Transverse colon (tissue), 4 donors: ENCODE measurements around the gene ARFGAP2. TPM values are rescaled to one million over a fixed set of nuclear protein-coding genes. Genes with fewer than 3 reads are reported as not detected.

Experiments used
- DNase-seq: peaks from one replicate; pipeline ENCODE4 v3.0.0-alpha.2; 2019
- H3K27ac ChIP-seq, 4 donors: fragments of 200-600 bp; sonication (generic); 2 replicates each; pipeline ENCODE4 v1.5.1; 2016 to 2018; ENCODE audit warnings: inconsistent platforms in 4 of 4
- H3K27me3 ChIP-seq: fragments of 200-600 bp; sonication (generic); 2 replicates; pipeline ENCODE4 v1.5.1; 2017; ENCODE audit warnings: inconsistent platforms
- H3K36me3 ChIP-seq, 4 donors: fragments of 200-600 bp; sonication (generic); 2 replicates each; pipeline ENCODE4 v1.5.1; 2017 to 2019; ENCODE audit warnings: inconsistent platforms in 4 of 4
- H3K4me1 ChIP-seq, 4 donors: fragments of 200-600 bp; sonication (generic); 2 replicates each; pipeline ENCODE4 v1.5.1; 2017 to 2020; ENCODE audit warnings: inconsistent platforms in 4 of 4
- H3K4me3 ChIP-seq, 4 donors: fragments of 200-600 bp; sonication (generic); 1 replicate in 1 of 4; 2 replicates in 3 of 4; pipeline versions ENCODE4 v1.5.1 to v1.6.1; 2017 to 2019; ENCODE audit warnings: inconsistent platforms in 4 of 4
- H3K9me3 ChIP-seq, 2 donors: fragments of 200-600 bp; sonication (generic); 2 replicates each; pipeline ENCODE4 v1.5.1; 2017 to 2019; ENCODE audit warnings: inconsistent platforms in 2 of 2
- CTCF ChIP-seq, 5 experiments: fragments of 200-600 bp in 3 of 5; fragments of 450-650 bp in 2 of 5; sonication (generic) in 3 of 5; IDR thresholded peaks; 1 replicate in 2 of 5; 2 replicates in 3 of 5; pipeline ENCODE4 v1.5.1; 2016 to 2017; ENCODE audit warnings: antibody characterized with exemption in 5 of 5, inconsistent platforms in 3 of 5, mild to moderate bottlenecking in 2 of 5, moderate library complexity in 1 of 5
- EP300 ChIP-seq: sonication (generic); formaldehyde crosslinking; IDR thresholded peaks from one replicate; pipeline ENCODE4 v1.6.1; 2017; ENCODE audit warnings: antibody characterized with exemption, low read depth
- POLR2A ChIP-seq: fragments of 450-650 bp; IDR thresholded peaks from one replicate; pipeline ENCODE4 v1.6.1; 2016; ENCODE audit warnings: antibody characterized with exemption, mild to moderate bottlenecking, moderate library complexity
- POLR2AphosphoS5 ChIP-seq, 3 donors: sonication (generic); formaldehyde crosslinking; IDR thresholded peaks; one replicate each; pipeline ENCODE4 v1.6.1; 2016; ENCODE audit warnings: antibody characterized with exemption in 3 of 3
- WGBS, 2 donors: methylation state at CpG; one replicate each; pipeline ENCODE4 v1.1.5; 2018; ENCODE audit warnings: low coverage in 1 of 2; 5-methylcytosine and 5-hydroxymethylcytosine counted together
- in situ Hi-C, 4 donors: fragments of 200-750 bp; cut with MboI; loops; one replicate each; pipeline versions ENCODE4 v1.15.0 to v1.15.1; 2017; ENCODE audit warnings: low sequenced_read_pairs in 3 of 4, low pct_ligation_motif_present in 1 of 4, low pct_unique_long_range_greater_than_20kb in 1 of 4
- intact Hi-C: fragments of 100-400 bp; cut with DNase I; formaldehyde crosslinking; loops from one replicate; pipeline ENCODE4 v1.15.1; 2023; ENCODE audit warnings: low total_unique reads
- total RNA-seq, 4 donors: library from RNA; depleted of rRNA; stranded (reverse); fragments of >200 nt; gene quantifications; one replicate each; pipeline ENCODE4 v1.1.0, GENCODE V29; 2016

ARFGAP2 gene
- total RNA-seq, 4 donors from 2014 or later, result 123 to 213 (median 132) TPM

- WGBS, 2 donors, result 90 to 93% methylated on average over 3 to 16 of the region's 16 CpGs
- H3K4me3 ChIP-seq, result no peak overlapping the region
- peaks cover 2 to 54% (median 29%) of the 10 kb centered on the region in 4 donors for H3K36me3 ChIP-seq
- H3K4me1 ChIP-seq, result peaks cover 0 to 3% (median 0%) of the 10 kb centered on the region in 4 donors
- no peak for DNase-seq
- no peaks in the 10 kb centered on the region for H3K9me3 ChIP-seq
- intact Hi-C loops, result no loop called here
- H3K27me3 ChIP-seq, result no peaks in the 10 kb centered on the region
- no peak overlapping the region for H3K27ac ChIP-seq
- TF ChIP-seq POLR2AphosphoS5 (IDR thresholded peaks at IDR 0.05), result no peak
- TF ChIP-seq EP300, result no peak
- no peak for TF ChIP-seq POLR2A
- TF ChIP-seq CTCF (IDR thresholded peaks at IDR 0.05), result no peak
- in situ Hi-C loops, result no loop called here
These were observed 11.3 kb downstream of the ARFGAP2 start for GRCh38 chr11:47165253-47165840.

GRCh38 chr11:47164321-47164720 is 12.4 kb downstream of the ARFGAP2 start:
- Histone ChIP-seq H3K36me3 (peaks cover 2 to 51% (median 26%) of the 10 kb centered on the region in 4 donors), H3K27me3 (no peaks in the 10 kb centered on the region), H3K4me3 (no peak overlapping the region), H3K27ac (no peak overlapping the region), H3K4me1 (peaks cover 0 to 3% (median 0%) of the 10 kb centered on the region in 4 donors), H3K9me3 (no peaks in the 10 kb centered on the region)
- TF ChIP-seq EP300 (no peak), POLR2A (no peak), CTCF (IDR thresholded peaks at IDR 0.05) (no peak), POLR2AphosphoS5 (IDR thresholded peaks at IDR 0.05) (no peak)
- intact Hi-C loops (no loop called here), in situ Hi-C loops (loop anchor here in 2 of 4 donors (5.0 kb wide), 1 partner anchor 277 kb away; no protein-coding TSS in a partner anchor)
- DNase-seq, result no peak
- WGBS, 2 donors, result 92% methylated on average over 4 of the region's 4 CpGs; no CpG with 5 or more reads in 1 of the 2 donors

GRCh38 chr11:47163898-47164297 is 12.8 kb downstream of the ARFGAP2 start:
- no peak overlapping the region for H3K4me3 ChIP-seq
- intact Hi-C loops (no loop called here), in situ Hi-C loops (loop anchor here in 2 of 4 donors (5.0 kb wide), 1 partner anchor 277 kb away; no protein-coding TSS in a partner anchor)
- no peak overlapping the region for H3K27ac ChIP-seq
- H3K36me3 ChIP-seq, result peaks cover 0 to 49% (median 26%) of the 10 kb centered on the region in 4 donors
- no peak for DNase-seq
- WGBS, 2 donors, result 91% methylated on average over 15 of the region's 15 CpGs; no CpG with 5 or more reads in 1 of the 2 donors
- no peaks in the 10 kb centered on the region for H3K9me3 ChIP-seq
- H3K4me1 ChIP-seq, result peaks cover 0 to 3% (median 0%) of the 10 kb centered on the region in 4 donors
- no peaks in the 10 kb centered on the region for H3K27me3 ChIP-seq
- no peak for TF ChIP-seq CTCF (IDR thresholded peaks at IDR 0.05)
- no peak for TF ChIP-seq POLR2A
- TF ChIP-seq POLR2AphosphoS5 (IDR thresholded peaks at IDR 0.05), result no peak
- TF ChIP-seq EP300, result no peak

- H3K9me3 ChIP-seq, result no peaks in the 10 kb centered on the region
- peaks cover 0 to 42% (median 22%) of the 10 kb centered on the region in 4 donors for H3K36me3 ChIP-seq
- no peaks in the 10 kb centered on the region for H3K27me3 ChIP-seq
- TF ChIP-seq EP300 (no peak), POLR2AphosphoS5 (IDR thresholded peaks at IDR 0.05) (no peak), CTCF (IDR thresholded peaks at IDR 0.05) (no peak), POLR2A (no peak)
- no peak overlapping the region for H3K4me3 ChIP-seq
- intact Hi-C loops, result no loop called here
- in situ Hi-C loops, result loop anchor here in 2 of 4 donors (5.0 kb wide), 1 partner anchor 276 kb away; no protein-coding TSS in a partner anchor
- DNase-seq, result no peak
- H3K4me1 ChIP-seq, result peaks cover 0 to 3% (median 0%) of the 10 kb centered on the region in 4 donors
- 33 to 49% methylated on average over 1 to 3 of the region's 3 CpGs for WGBS, 2 donors
- no peak overlapping the region for H3K27ac ChIP-seq
These were observed 13.5 kb downstream of the ARFGAP2 start for GRCh38 chr11:47163193-47163592.
